ENCODE results near the gene GCN1. TPM values are rescaled to one million over a fixed set of nuclear protein-coding genes. Genes with fewer than 3 reads are reported as not detected.

The GCN1 gene
- polyA plus RNA-seq, 4 donors, result 12.3 to 47.9 (median 21.0) TPM

- peaks cover 23 to 76% (median 30%) of the 10 kb centered on the region in 3 donors for H3K36me3 ChIP-seq (ENCODE audit: control insufficient read depth in 3 of 3, insufficient read depth in 2 of 3, low read depth in 1 of 3, low read length in 3 of 3)
- 81 to 92% (median 86%) methylated on average over 4 of the region's 4 CpGs for WGBS, 3 donors
These were observed 7.9 kb downstream of the GCN1 start for GRCh38 chr12:120186654-120187053.

GRCh38 chr12:120183211-120183631, 11.3 kb downstream of the GCN1 start:
- no peak overlapping the region for H3K27ac ChIP-seq (ENCODE audit: low read depth in 1 of 3, low read length in 2 of 3)
- H3K4me3 ChIP-seq (ENCODE audit: low read depth in 1 of 3, low read length in 3 of 3), result no peak overlapping the region
- WGBS, 3 donors, result 92 to 93% (median 92%) methylated on average over 5 of the region's 5 CpGs
- H3K27me3 ChIP-seq (ENCODE audit: control insufficient read depth in 3 of 3, insufficient read depth in 3 of 3, low read length in 3 of 3), result no peaks in the 10 kb centered on the region
- peaks cover 27 to 86% (median 33%) of the 10 kb centered on the region in 3 donors for H3K36me3 ChIP-seq (ENCODE audit: control insufficient read depth in 3 of 3, insufficient read depth in 2 of 3, low read depth in 1 of 3, low read length in 3 of 3)
- H3K4me1 ChIP-seq (ENCODE audit: control insufficient read depth in 3 of 3, insufficient read depth in 2 of 3, low read depth in 1 of 3, low read length in 2 of 3), result no peaks in the 10 kb centered on the region
- no peak for DNase-seq
- no peak for FAIRE-seq
- no peaks in the 10 kb centered on the region for H3K9me3 ChIP-seq (ENCODE audit: control insufficient read depth in 2 of 2, insufficient read depth in 1 of 2, low read depth in 1 of 2, low read length in 1 of 2)

More at GRCh38 chr12:120186654-120187053, 7.9 kb downstream of the GCN1 start:
- no peaks in the 10 kb centered on the region for H3K27me3 ChIP-seq (ENCODE audit: control insufficient read depth in 3 of 3, insufficient read depth in 3 of 3, low read length in 3 of 3)
- H3K4me3 ChIP-seq (ENCODE audit: low read depth in 1 of 3, low read length in 3 of 3), result no peak overlapping the region
- FAIRE-seq, result no peak
- H3K4me1 ChIP-seq (ENCODE audit: control insufficient read depth in 3 of 3, insufficient read depth in 2 of 3, low read depth in 1 of 3, low read length in 2 of 3), result peaks cover 0 to under 1% (median 0%) of the 10 kb centered on the region in 3 donors
- no peak overlapping the region for H3K27ac ChIP-seq (ENCODE audit: low read depth in 1 of 3, low read length in 2 of 3)
- DNase-seq, result no peak
- no peaks in the 10 kb centered on the region for H3K9me3 ChIP-seq (ENCODE audit: control insufficient read depth in 2 of 2, insufficient read depth in 1 of 2, low read depth in 1 of 2, low read length in 1 of 2)

GRCh38 chr12:120181991-120182631, 12.4 kb downstream of the GCN1 start:
- H3K27me3 ChIP-seq (ENCODE audit: control insufficient read depth in 3 of 3, insufficient read depth in 3 of 3, low read length in 3 of 3), result no peaks in the 10 kb centered on the region
- H3K4me3 ChIP-seq (ENCODE audit: low read depth in 1 of 3, low read length in 3 of 3), result no peak overlapping the region
- H3K4me1 ChIP-seq (ENCODE audit: control insufficient read depth in 3 of 3, insufficient read depth in 2 of 3, low read depth in 1 of 3, low read length in 2 of 3), result no peaks in the 10 kb centered on the region
- 90 to 95% (median 90%) methylated on average over 8 of the region's 8 CpGs for WGBS, 3 donors
- FAIRE-seq, result no peak
- H3K9me3 ChIP-seq (ENCODE audit: control insufficient read depth in 2 of 2, insufficient read depth in 1 of 2, low read depth in 1 of 2, low read length in 1 of 2), result no peaks in the 10 kb centered on the region
- H3K36me3 ChIP-seq (ENCODE audit: control insufficient read depth in 3 of 3, insufficient read depth in 2 of 3, low read depth in 1 of 3, low read length in 3 of 3), result peaks cover 31 to 88% (median 39%) of the 10 kb centered on the region in 3 donors
- no peak for DNase-seq
- H3K27ac ChIP-seq (ENCODE audit: low read depth in 1 of 3, low read length in 2 of 3), result no peak overlapping the region

GRCh38 chr12:120180975-120181374, 13.5 kb downstream of the GCN1 start:
- DNase-seq (no peak), FAIRE-seq (no peak)
- H3K4me3 ChIP-seq (ENCODE audit: low read depth in 1 of 3, low read length in 3 of 3), result no peak overlapping the region
- H3K36me3 ChIP-seq (ENCODE audit: control insufficient read depth in 3 of 3, insufficient read depth in 2 of 3, low read depth in 1 of 3, low read length in 3 of 3), result peaks cover 34 to 87% (median 41%) of the 10 kb centered on the region in 3 donors
- no peak overlapping the region for H3K27ac ChIP-seq (ENCODE audit: low read depth in 1 of 3, low read length in 2 of 3)
- H3K9me3 ChIP-seq (ENCODE audit: control insufficient read depth in 2 of 2, insufficient read depth in 1 of 2, low read depth in 1 of 2, low read length in 1 of 2), result no peaks in the 10 kb centered on the region
- WGBS, 3 donors, result 89 to 93% (median 92%) methylated on average over 7 of the region's 7 CpGs
- H3K27me3 ChIP-seq (ENCODE audit: control insufficient read depth in 3 of 3, insufficient read depth in 3 of 3, low read length in 3 of 3), result no peaks in the 10 kb centered on the region
- no peaks in the 10 kb centered on the region for H3K4me1 ChIP-seq (ENCODE audit: control insufficient read depth in 3 of 3, insufficient read depth in 2 of 3, low read depth in 1 of 3, low read length in 2 of 3)

- WGBS, 3 donors, result 93 to 96% (median 96%) methylated on average over 11 of the region's 11 CpGs
- Histone ChIP-seq H3K4me1 (ENCODE audit: control insufficient read depth in 3 of 3, insufficient read depth in 2 of 3, low read depth in 1 of 3, low read length in 2 of 3) (no peaks in the 10 kb centered on the region), H3K9me3 (ENCODE audit: control insufficient read depth in 2 of 2, insufficient read depth in 1 of 2, low read depth in 1 of 2, low read length in 1 of 2) (no peaks in the 10 kb centered on the region), H3K4me3 (ENCODE audit: low read depth in 1 of 3, low read length in 3 of 3) (no peak overlapping the region), H3K36me3 (ENCODE audit: control insufficient read depth in 3 of 3, insufficient read depth in 2 of 3, low read depth in 1 of 3, low read length in 3 of 3) (peaks cover 23 to 81% (median 26%) of the 10 kb centered on the region in 3 donors), H3K27ac (ENCODE audit: low read depth in 1 of 3, low read length in 2 of 3) (no peak overlapping the region), H3K27me3 (ENCODE audit: control insufficient read depth in 3 of 3, insufficient read depth in 3 of 3, low read length in 3 of 3) (no peaks in the 10 kb centered on the region)
- FAIRE-seq (no peak), DNase-seq (no peak)
These were observed 19.0 kb downstream of the GCN1 start for GRCh38 chr12:120175537-120175936.

- H3K4me3 ChIP-seq (ENCODE audit: low read depth in 1 of 3, low read length in 3 of 3), result no peak overlapping the region
- DNase-seq, result no peak
- H3K36me3 ChIP-seq (ENCODE audit: control insufficient read depth in 3 of 3, insufficient read depth in 2 of 3, low read depth in 1 of 3, low read length in 3 of 3), result peaks cover 27 to 82% (median 27%) of the 10 kb centered on the region in 3 donors
- no peaks in the 10 kb centered on the region for H3K4me1 ChIP-seq (ENCODE audit: control insufficient read depth in 3 of 3, insufficient read depth in 2 of 3, low read depth in 1 of 3, low read length in 2 of 3)
- no peak for FAIRE-seq
- WGBS, 3 donors, result 88 to 90% (median 90%) methylated on average over 5 of the region's 5 CpGs
- H3K27me3 ChIP-seq (ENCODE audit: control insufficient read depth in 3 of 3, insufficient read depth in 3 of 3, low read length in 3 of 3), result no peaks in the 10 kb centered on the region
- no peak overlapping the region for H3K27ac ChIP-seq (ENCODE audit: low read depth in 1 of 3, low read length in 2 of 3)
- no peaks in the 10 kb centered on the region for H3K9me3 ChIP-seq (ENCODE audit: control insufficient read depth in 2 of 2, insufficient read depth in 1 of 2, low read depth in 1 of 2, low read length in 1 of 2)
These were observed 19.5 kb downstream of the GCN1 start for GRCh38 chr12:120175062-120175461.

- no peak overlapping the region for H3K27ac ChIP-seq (ENCODE audit: low read depth in 1 of 3, low read length in 2 of 3)
- DNase-seq, result no peak
- H3K27me3 ChIP-seq (ENCODE audit: control insufficient read depth in 3 of 3, insufficient read depth in 3 of 3, low read length in 3 of 3), result no peaks in the 10 kb centered on the region
- no peak for FAIRE-seq
- H3K9me3 ChIP-seq (ENCODE audit: control insufficient read depth in 2 of 2, insufficient read depth in 1 of 2, low read depth in 1 of 2, low read length in 1 of 2), result no peaks in the 10 kb centered on the region
- peaks cover 17 to 77% (median 22%) of the 10 kb centered on the region in 3 donors for H3K36me3 ChIP-seq (ENCODE audit: control insufficient read depth in 3 of 3, insufficient read depth in 2 of 3, low read depth in 1 of 3, low read length in 3 of 3)
- 94 to 97% (median 96%) methylated on average over 3 of the region's 3 CpGs for WGBS, 3 donors
- H3K4me1 ChIP-seq (ENCODE audit: control insufficient read depth in 3 of 3, insufficient read depth in 2 of 3, low read depth in 1 of 3, low read length in 2 of 3), result no peaks in the 10 kb centered on the region
- no peak overlapping the region for H3K4me3 ChIP-seq (ENCODE audit: low read depth in 1 of 3, low read length in 3 of 3)
These were observed 22.5 kb downstream of the GCN1 start for GRCh38 chr12:120172053-120172452.

GRCh38 chr12:120170631-120171030, 23.9 kb downstream of the GCN1 start:
- FAIRE-seq (no peak), DNase-seq (no peak)
- WGBS, 3 donors, result 92 to 96% (median 96%) methylated on average over 7 of the region's 7 CpGs
- no peaks in the 10 kb centered on the region for H3K27me3 ChIP-seq (ENCODE audit: control insufficient read depth in 3 of 3, insufficient read depth in 3 of 3, low read length in 3 of 3)
- H3K9me3 ChIP-seq (ENCODE audit: control insufficient read depth in 2 of 2, insufficient read depth in 1 of 2, low read depth in 1 of 2, low read length in 1 of 2), result no peaks in the 10 kb centered on the region
- H3K4me1 ChIP-seq (ENCODE audit: control insufficient read depth in 3 of 3, insufficient read depth in 2 of 3, low read depth in 1 of 3, low read length in 2 of 3), result no peaks in the 10 kb centered on the region
- H3K27ac ChIP-seq (ENCODE audit: low read depth in 1 of 3, low read length in 2 of 3), result no peak overlapping the region
- peaks cover 9 to 76% (median 17%) of the 10 kb centered on the region in 3 donors for H3K36me3 ChIP-seq (ENCODE audit: control insufficient read depth in 3 of 3, insufficient read depth in 2 of 3, low read depth in 1 of 3, low read length in 3 of 3)
- no peak overlapping the region for H3K4me3 ChIP-seq (ENCODE audit: low read depth in 1 of 3, low read length in 3 of 3)

- no peak for FAIRE-seq
- H3K9me3 ChIP-seq (ENCODE audit: control insufficient read depth in 2 of 2, insufficient read depth in 1 of 2, low read depth in 1 of 2, low read length in 1 of 2), result no peaks in the 10 kb centered on the region
- peaks cover 9 to 79% (median 15%) of the 10 kb centered on the region in 3 donors for H3K36me3 ChIP-seq (ENCODE audit: control insufficient read depth in 3 of 3, insufficient read depth in 2 of 3, low read depth in 1 of 3, low read length in 3 of 3)
- H3K27me3 ChIP-seq (ENCODE audit: control insufficient read depth in 3 of 3, insufficient read depth in 3 of 3, low read length in 3 of 3), result no peaks in the 10 kb centered on the region
- no peak for DNase-seq
- no peaks in the 10 kb centered on the region for H3K4me1 ChIP-seq (ENCODE audit: control insufficient read depth in 3 of 3, insufficient read depth in 2 of 3, low read depth in 1 of 3, low read length in 2 of 3)
- no peak overlapping the region for H3K4me3 ChIP-seq (ENCODE audit: low read depth in 1 of 3, low read length in 3 of 3)
- no peak overlapping the region for H3K27ac ChIP-seq (ENCODE audit: low read depth in 1 of 3, low read length in 2 of 3)
- WGBS, 3 donors, result 95 to 100% (median 97%) methylated on average over 2 of the region's 2 CpGs
These were observed 24.6 kb downstream of the GCN1 start for GRCh38 chr12:120169946-120170345.
